Germinal center (tissue), 1 donor: ENCODE measurements around the gene LRRC39.
"Not testable (repeated sequence)": the region's sequence is repeated elsewhere in the genome, so short reads cannot be mapped to it uniquely, and the experiment has no call there.

Source experiments
- DNase-seq: peaks from one replicate; pipeline ENCODE4 v3.0.0; 2012; ENCODE audit warnings: mixed read lengths, low spot score

Gene LRRC39

GRCh38 chr1:100178091-100178490, at the start of gene LRRC39:
LRRC39 (minus strand) TSS chr1:100178256; CDS start chr1:100168516, 9,740 bp downstream.
- DNase-seq = no peak

- no peak for DNase-seq
Measured at GRCh38 chr1:100222428-100222827, 44.4 kb upstream of the LRRC39 start.

GRCh38 chr1:100219883-100220282, 41.8 kb upstream of the LRRC39 start:
- no peak for DNase-seq

GRCh38 chr1:100219457-100219856, 41.4 kb upstream of the LRRC39 start:
- DNase-seq = no peak

- DNase-seq = no peak
Measured at GRCh38 chr1:100217834-100218233, 39.8 kb upstream of the LRRC39 start.

GRCh38 chr1:100215101-100215500, 37.0 kb upstream of the LRRC39 start:
- DNase-seq = no peak

GRCh38 chr1:100213141-100213540, 35.1 kb upstream of the LRRC39 start:
- no peak for DNase-seq

- DNase-seq = no peak
Measured at GRCh38 chr1:100206301-100206700, 28.2 kb upstream of the LRRC39 start.

GRCh38 chr1:100205593-100205992, 27.5 kb upstream of the LRRC39 start:
- not testable (repeated sequence) for DNase-seq

GRCh38 chr1:100205103-100205502, 27.0 kb upstream of the LRRC39 start:
- not testable (repeated sequence) for DNase-seq

GRCh38 chr1:100202703-100203102, 24.6 kb upstream of the LRRC39 start:
- not testable (repeated sequence) for DNase-seq

- not testable (repeated sequence) for DNase-seq
Measured at GRCh38 chr1:100200060-100200459, 22.0 kb upstream of the LRRC39 start.

- DNase-seq = no peak
Measured at GRCh38 chr1:100198596-100198995, 20.5 kb upstream of the LRRC39 start.

GRCh38 chr1:100188617-100189016, 10.6 kb upstream of the LRRC39 start:
- no peak for DNase-seq

GRCh38 chr1:100187912-100188311, 9.9 kb upstream of the LRRC39 start:
- DNase-seq = no peak

GRCh38 chr1:100184536-100184935, 6.5 kb upstream of the LRRC39 start:
- DNase-seq = no peak

- DNase-seq = no peak
Measured at GRCh38 chr1:100183370-100183769, 5.3 kb upstream of the LRRC39 start.

- no peak for DNase-seq
Measured at GRCh38 chr1:100177295-100178041, 588 bp downstream of the LRRC39 start.

- DNase-seq = no peak
Measured at GRCh38 chr1:100168051-100168450, 10.0 kb downstream of the LRRC39 start.

GRCh38 chr1:100164702-100165101, 13.4 kb downstream of the LRRC39 start:
- no peak for DNase-seq

- DNase-seq = no peak
Measured at GRCh38 chr1:100164216-100164615, 13.8 kb downstream of the LRRC39 start.

- DNase-seq = no peak
Measured at GRCh38 chr1:100162881-100163280, 15.2 kb downstream of the LRRC39 start.

- DNase-seq = peak; percentile 20
Measured at GRCh38 chr1:100152271-100152670, 25.8 kb downstream of the LRRC39 start.

- DNase-seq = no peak
Measured at GRCh38 chr1:100151679-100152078, 26.4 kb downstream of the LRRC39 start.
